Activated CD4-positive, alpha-beta T cell treated with anti-CD3 and anti-CD28 coated beads, Interleukin-2, amount 50 U/mL, for 24 hours (primary cell): ENCODE data around the gene VIPR2.

Experiments
- DNase-seq, 2 donors: peaks; one replicate each; pipeline ENCODE4 v3.0.0-alpha.2; 2020; ENCODE audit warnings: low read depth in 1 of 2, low spot score in 1 of 2

Gene VIPR2

GRCh38 chr7:159158125-159158887, 13.6 kb upstream of the VIPR2 start:
- DNase-seq = no peak

- no peak for DNase-seq
These were observed 13.0 kb upstream of the VIPR2 start for GRCh38 chr7:159157714-159158113.

- no peak for DNase-seq
These were observed 12.0 kb upstream of the VIPR2 start for GRCh38 chr7:159156436-159157245.

DNA sequence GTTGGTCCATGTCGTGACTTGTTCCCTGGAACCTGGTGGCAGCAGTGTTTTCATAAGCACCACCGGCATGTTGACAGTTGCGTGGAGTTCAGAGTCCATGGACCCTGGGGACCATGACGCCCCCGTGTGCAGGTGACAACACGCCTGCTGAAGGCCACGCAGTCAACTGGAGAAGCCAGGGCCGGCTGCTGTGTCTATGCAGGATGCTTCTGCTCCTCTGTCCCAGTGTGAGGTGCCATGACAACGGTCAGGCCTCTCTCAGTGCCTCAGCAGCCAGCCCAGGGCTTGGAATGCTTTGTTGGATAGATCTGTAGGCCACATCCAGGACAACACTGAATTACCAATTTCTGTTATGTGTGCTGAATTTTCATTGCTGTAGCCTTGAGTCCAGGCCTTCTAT, 10.7 kb upstream of the VIPR2 start:
- DNase-seq = no peak

DNA sequence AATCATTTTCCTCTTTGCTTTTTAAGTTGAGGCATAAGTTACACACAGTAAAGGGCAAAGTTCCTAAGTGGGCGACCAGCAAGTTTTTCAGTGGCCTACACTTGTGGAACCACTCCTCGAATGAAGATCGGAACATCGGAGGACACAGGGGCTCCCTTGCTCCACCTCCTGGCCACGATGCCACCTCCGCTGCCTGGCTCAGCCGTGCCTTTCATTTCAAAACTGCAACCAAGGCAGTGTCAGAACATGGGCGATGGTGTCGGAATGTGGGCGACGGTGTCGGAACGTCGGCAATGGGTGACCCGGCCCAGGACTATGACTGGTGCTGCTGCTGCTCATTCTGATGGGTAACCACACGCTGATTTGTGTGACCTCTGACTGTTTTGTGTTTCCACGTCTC, 9.6 kb upstream of the VIPR2 start:
- DNase-seq = no peak

DNA sequence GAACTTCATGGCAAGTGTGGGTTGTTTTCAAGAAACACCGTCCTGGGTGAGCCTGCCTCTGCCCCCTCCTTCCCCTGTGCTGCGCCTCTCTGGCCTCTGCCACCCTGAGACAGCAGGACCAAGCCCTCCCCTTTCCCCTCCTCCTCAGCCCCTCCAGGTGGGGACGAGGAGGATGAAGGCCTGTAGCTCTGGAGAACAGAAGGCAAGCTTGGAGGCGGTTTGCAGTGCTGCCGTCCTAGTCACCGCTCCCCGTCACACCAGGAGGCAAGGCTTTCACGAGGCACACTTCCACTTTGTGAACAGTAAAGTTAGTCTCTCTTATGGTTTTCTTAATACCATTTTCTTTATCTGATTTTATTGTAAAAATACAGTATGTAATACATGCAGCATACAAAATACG, 8.8 kb upstream of the VIPR2 start:
- no peak for DNase-seq

DNA sequence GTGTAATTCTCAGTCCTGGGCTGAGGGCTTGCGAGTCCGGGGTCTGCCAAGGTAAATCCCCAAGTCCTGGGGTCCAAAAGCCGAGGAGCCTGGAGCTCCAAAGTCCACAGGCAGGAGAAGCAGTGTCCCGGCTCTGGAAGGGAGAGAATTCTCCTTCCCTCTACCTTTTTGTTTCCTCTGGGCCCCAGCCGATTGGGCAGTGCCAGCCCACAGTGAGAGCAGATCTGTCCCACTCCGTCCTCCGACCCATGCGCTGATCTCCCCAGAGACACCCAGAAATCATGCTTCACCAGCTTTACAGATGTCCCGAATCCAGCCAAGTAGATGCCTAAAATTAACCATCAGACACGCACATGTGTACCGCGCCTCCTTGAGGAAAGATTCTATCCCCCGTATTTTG, 8.1 kb upstream of the VIPR2 start:
- no peak for DNase-seq

DNA sequence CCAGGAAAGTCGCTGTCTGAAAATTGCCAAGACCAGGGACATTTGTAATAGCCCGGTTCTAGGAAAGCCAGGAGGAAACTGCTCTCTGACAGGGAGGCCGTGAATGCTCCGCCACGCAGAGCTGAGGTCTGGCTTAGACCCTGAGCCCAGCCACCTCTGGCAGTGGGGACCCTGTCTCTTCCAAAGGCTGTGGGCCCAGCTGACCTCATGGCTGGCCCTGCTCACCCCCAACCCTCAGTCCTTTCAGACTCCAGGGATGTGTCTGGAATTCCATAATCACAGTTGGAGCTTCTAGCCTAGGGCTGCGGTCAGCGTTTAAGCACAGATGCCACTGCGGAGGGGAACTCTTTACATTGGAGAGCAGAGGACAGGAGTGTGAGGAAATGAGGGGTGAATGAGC, 6.6 kb upstream of the VIPR2 start:
- DNase-seq = no peak

- no peak for DNase-seq
These were observed 4.8 kb upstream of the VIPR2 start for GRCh38 chr7:159149488-159149887.

DNA sequence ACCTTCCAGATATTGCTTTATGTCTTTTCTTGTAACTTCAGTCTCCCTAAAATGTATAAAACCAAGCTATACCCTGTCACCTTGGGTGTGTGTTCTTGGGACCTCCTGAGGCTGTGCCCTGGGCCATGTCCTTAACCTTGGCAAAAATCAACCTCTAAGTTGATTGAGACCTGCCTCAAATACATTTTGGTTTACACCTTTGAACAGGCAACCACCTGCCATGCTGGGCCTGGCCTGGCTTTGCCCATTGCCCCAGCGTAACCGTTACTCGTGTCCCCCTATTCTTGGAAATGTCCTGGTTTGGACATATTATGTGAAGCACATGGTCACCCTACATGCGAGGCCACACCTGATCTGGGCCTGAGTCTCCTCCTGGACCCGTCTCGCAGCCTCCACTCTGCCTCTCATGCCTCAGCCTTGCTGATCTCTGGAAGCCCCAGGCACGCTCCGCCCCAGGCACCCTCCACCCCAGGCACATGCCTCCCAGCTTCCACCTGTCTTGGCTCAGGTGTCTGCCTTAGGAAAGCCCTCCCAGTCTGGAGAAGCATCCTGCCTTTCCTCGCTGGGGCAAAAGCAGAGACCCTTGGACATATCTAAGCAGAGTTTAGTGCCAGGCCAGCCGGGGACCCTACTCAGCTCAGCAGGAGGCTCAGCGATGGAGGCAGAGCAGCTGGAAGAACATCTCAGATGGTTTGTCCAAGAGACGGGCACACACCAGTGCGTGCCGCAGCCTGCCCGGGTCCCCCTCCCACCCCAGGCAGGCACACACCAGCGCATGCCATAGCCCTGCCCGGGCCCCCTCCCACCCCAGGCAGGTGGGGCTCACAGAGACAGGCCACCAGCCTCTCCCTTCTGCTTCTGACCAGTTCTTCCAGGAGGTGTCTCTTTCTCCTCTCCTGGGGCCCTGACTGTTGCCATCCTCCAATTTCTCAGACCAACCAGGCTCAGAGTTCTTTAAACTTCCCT, 4.0 kb upstream of the VIPR2 start:
- no peak for DNase-seq

- DNase-seq = no peak
These were observed 3.0 kb upstream of the VIPR2 start for GRCh38 chr7:159147687-159148086.

- DNase-seq = no peak
These were observed 2.6 kb upstream of the VIPR2 start for GRCh38 chr7:159147246-159147645.

DNA sequence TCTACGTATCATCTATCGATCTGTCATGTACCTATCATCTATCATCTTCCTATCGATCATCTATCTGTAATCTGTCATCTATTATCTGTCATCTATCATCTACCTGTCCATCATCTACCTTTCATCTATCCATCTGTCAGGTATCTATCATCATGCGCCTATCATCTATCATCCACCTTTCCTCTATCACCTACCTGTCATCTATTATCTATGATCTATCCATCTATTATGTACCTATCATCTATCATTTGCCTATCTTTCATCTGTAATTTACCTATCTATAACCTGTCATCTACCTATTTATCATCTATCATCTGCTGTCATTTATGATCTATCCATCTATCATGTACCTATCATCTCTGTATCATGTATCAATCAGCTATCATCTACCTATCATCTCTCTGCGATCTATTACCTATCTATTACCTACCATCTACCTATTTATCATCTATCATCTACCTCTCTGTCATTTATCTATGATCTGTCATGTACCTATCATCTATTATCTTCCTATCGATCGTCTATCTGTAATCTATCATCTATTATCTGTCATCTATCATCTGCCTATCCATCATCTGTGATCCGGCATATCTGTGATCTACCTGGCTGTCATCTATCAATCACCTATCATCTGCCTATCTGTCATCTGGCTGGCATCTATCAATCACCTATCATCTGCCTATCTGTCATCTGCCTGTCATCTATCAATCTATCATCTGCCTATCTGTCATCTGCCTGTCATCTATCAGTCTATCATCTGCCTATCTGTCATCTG, 1.6 kb upstream of the VIPR2 start:
- no peak for DNase-seq

- DNase-seq = no peak
These were observed 806 bp upstream of the VIPR2 start for GRCh38 chr7:159145490-159145855.

DNA sequence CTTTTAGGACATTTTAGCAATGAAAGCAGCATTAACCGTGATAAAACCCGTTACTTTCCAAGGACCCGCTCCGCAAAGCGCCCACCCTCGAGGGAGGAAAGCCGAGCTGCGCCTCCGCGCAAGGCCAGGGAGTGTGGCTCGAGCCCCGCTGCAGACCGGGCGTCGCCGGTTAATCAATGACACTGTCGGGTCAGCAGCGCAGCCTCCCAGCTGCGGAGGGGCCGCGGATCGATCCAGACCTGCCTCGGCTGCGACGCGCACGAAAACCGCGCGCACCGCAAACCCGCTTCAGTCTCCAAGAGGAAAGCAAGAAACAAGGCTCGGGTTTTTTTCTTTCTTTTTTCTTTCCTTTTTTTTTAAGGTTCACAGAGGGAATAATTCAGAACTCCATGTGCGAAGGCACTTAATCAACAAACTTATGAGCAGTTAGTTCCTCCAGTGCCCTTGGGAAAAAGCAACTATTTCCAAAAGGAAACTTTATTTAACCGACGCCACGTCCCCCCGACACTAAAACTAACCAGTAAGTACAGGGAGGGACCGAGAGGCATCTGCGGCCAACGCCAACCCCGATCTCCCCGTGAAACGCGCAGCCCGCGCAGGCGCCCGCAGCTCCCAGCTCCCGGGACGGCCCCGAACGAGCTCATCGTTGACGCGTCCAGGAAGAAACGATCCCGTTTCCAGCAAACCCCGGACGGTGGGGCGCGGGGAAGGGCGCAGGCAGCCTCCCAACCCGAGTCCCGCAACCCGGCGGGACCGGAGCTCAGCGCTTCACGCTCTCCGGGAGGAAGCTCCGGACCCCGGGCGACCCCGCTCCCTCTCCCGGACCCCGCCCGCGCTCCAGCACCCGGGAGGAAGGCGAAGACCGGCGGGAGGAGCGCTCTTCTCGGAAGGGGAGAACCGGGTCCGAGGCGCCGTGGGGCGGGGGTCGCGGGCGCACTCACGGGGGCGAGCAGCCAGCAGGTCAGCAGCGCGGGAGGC, 598 bp downstream of the VIPR2 start:
- DNase-seq = peak in 1 of 2 donors; percentile 8

GRCh38 chr7:159142730-159143129, 1.9 kb downstream of the VIPR2 start:
- no peak for DNase-seq

DNA sequence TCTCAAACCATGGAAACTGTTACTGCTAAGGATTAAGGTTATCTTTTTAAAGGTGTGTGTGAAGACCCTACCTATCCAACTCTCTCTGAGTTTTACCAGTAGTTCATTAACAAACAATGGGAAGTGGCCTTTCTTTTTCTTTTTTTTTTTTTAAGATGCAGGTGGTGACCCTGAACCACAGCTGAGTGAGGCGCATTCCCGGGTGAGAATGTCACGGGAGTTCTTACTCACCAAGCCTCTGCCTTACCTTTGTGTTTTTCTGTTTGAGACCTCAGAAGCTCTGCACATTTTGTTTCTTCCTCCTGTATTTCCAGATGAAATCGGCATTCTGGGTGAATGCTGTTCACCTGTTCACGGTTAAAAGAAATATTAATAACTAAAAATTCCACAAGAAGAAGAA, 2.5 kb downstream of the VIPR2 start:
- no peak for DNase-seq

DNA sequence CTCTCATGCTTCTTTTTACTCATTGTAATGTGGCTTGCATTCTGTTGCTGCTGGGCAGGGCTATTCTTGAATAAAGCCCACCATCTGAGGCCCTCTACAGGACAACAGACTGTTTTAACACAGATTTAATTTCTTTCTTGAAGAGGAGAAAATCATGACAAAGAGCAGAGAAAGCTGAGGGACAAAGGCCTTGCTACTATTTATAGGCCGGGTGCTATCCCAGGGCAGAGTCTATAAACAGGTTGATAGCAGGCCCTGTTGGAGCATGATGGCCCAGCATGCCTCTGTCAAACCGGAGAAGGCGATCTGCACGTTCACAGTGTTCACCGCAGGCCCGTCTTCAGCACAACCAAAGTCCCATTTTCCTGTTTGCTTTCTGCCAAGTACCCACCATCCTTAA, 3.0 kb downstream of the VIPR2 start:
- no peak for DNase-seq

GRCh38 chr7:159141167-159141566, 3.5 kb downstream of the VIPR2 start:
- no peak for DNase-seq
